ENCODE data around the gene WDR45B.

WDR45B gene

GRCh38 chr17:82691714-82692113 is 43.5 kb upstream of the WDR45B start:
- TF ChIP-seq CTCF (IDR thresholded peaks at IDR 0.05): no peak

GRCh38 chr17:82690786-82691489 is 42.7 kb upstream of the WDR45B start:
- no peak for TF ChIP-seq CTCF (IDR thresholded peaks at IDR 0.05)

- no peak for TF ChIP-seq CTCF (IDR thresholded peaks at IDR 0.05)
Measured at GRCh38 chr17:82689077-82689476, 40.8 kb upstream of the WDR45B start.

- TF ChIP-seq CTCF (IDR thresholded peaks at IDR 0.05): no peak
Measured at GRCh38 chr17:82687871-82688270, 39.6 kb upstream of the WDR45B start.

GRCh38 chr17:82687375-82687861 is 39.2 kb upstream of the WDR45B start:
- TF ChIP-seq CTCF (IDR thresholded peaks at IDR 0.05): no peak

GRCh38 chr17:82686366-82687324 is 38.4 kb upstream of the WDR45B start:
- TF ChIP-seq CTCF (IDR thresholded peaks at IDR 0.05): no peak

GRCh38 chr17:82685291-82685690 is 37.0 kb upstream of the WDR45B start:
- no peak for TF ChIP-seq CTCF (IDR thresholded peaks at IDR 0.05)
